Hypothalamus (tissue), 51 donors: ENCODE results near the gene WIPF2.

Source experiments
- DNase-seq, 51 donors: peaks; one replicate each; lab custom pipeline; 2025; lab: John Stamatoyannopoulos, UW

WIPF2 gene

GRCh38 chr17:40323391-40324381, 104.6 kb downstream of the WIPF2 start:
- DNase-seq, result no peak

DNA sequence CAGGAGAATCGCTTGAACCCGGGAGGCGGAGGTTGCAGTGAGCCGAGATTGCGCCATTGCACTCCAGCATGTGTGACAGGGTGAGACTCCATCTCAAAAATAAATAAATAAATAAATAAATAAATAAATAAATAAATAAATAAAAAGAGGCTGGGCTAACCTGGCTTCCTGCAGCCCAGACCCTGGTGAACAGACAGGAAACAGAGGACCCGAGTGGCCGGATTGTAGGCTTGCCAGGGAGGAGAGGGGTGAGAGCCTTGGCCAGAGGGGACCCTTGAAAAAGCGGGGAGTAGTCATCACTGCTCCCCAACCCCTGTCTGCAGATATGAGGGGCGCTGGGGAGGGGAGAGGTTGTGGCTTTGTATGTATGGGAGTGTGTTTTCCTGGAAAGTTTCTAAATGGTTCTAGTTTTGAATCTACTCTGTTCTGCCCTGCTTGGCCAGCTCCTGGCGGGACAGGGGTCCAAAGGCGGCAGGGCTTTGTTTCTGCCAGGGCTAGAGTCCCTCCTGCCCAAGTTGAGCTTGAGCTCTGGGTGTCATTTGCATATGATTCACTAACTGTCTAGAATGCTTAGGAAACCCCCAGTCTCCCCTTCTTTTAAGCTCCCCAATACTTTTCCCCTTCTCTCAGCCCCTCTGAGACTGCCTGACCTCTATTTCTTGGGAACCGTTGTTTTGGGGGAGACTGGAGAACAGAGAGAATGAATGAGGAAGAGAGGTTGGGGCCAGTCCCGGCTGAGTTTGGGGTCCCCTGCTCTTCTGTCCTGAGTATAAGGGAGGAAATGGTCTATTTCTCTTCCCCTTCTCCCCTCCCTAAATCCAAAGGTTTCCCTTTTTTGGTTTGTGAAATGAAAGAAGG, 106.3 kb downstream of the WIPF2 start:
- DNase-seq, result no peak

GRCh38 chr17:40326014-40326831, 107.1 kb downstream of the WIPF2 start:
- no peak for DNase-seq

DNA sequence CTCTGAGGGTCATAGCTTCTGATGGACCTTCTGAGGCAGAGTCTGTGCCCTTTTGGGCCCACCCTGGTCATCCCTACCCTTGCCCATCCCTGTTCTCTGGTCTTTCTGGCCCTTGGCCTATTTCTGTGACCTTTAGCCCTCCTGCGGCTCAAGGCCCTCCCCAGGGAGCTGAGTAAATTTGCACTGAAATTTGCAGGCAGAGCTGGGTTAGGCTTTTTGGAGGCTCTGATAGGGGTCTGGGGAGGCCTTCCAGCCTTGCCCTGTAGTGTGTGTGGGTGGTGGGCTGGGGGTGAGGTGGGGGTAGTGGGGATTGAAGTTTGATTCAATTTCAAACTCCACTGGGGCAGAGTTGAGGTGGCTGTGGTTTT, 107.7 kb downstream of the WIPF2 start:
- DNase-seq, result no peak

DNA sequence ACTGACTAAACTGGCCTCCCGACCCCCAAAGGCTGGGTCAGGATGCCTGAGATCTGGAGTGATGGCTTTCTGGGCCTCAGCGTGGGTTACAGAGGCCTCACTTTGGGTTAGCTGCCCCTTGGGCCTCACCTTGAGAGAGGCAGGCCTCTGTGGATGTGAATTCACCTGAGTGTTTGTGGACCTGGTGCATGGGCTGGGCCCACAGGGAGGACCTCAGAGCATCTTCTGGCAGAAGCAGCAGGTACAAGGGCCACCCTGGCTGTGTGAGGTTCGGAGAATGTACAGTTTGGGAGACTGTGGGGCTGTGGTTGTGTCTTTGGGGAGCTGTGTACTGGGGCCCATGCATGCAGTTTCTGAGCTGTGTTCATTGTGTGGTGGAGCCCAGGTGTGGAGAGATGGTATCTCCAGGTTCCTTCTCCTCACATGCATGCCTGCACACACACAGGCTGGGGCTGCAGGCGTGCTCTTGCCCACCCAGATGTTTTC, 108.2 kb downstream of the WIPF2 start:
- DNase-seq, result no peak

GRCh38 chr17:40327735-40328385, 108.8 kb downstream of the WIPF2 start:
- DNase-seq, result no peak

- no peak for DNase-seq
These were observed 109.3 kb downstream of the WIPF2 start for GRCh38 chr17:40328386-40328766.

DNA sequence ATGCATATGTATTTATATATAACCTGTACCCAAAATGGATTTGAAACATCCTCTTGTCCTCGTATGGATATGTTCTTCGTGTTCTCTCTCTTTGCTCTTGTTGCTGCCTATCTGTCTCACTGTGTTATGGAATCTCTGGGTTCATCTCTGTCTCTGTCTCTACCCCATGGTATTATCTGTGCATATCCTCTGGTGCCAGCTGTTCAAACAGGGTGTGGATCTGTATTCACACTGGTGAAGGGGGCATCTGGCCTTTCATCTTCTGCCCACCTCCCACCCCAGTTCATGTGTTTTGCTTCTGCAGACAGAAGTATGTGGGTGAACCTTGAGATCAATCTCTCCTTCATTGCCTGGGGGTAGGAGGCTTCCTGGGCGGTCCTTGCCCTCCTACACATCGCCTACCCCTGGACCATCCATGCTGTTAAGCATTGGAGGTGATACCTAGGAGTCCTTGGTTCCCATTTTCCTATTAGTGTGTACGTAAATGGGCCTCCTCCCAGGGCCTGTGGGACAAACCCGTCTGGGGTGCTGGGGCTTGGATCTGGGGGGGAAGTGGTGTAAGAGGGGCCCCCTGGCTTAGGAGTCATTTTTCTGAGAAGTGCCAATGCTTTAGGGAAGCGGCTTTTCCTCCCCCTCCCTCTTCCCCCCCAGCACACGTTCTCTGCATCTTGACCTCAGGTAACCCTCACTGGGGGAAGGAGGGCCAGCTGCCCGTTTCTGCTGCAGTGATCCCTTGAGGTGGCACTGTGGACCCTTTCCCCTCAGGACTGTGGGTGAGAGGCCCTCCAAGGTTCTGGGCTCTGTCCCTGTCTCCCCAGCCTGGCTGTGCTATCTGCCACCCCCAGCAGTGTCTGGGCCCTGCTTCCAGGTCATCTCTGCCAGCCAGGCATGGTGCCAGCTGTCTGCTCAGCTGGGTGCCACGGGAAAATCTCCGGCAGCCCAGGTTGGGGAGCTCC, 111.0 kb downstream of the WIPF2 start:
- DNase-seq, result peak in 7 of 51 donors; percentile 11 to 38 (median 29)

- no peak for DNase-seq
These were observed 111.9 kb downstream of the WIPF2 start for GRCh38 chr17:40330850-40331470.

DNA sequence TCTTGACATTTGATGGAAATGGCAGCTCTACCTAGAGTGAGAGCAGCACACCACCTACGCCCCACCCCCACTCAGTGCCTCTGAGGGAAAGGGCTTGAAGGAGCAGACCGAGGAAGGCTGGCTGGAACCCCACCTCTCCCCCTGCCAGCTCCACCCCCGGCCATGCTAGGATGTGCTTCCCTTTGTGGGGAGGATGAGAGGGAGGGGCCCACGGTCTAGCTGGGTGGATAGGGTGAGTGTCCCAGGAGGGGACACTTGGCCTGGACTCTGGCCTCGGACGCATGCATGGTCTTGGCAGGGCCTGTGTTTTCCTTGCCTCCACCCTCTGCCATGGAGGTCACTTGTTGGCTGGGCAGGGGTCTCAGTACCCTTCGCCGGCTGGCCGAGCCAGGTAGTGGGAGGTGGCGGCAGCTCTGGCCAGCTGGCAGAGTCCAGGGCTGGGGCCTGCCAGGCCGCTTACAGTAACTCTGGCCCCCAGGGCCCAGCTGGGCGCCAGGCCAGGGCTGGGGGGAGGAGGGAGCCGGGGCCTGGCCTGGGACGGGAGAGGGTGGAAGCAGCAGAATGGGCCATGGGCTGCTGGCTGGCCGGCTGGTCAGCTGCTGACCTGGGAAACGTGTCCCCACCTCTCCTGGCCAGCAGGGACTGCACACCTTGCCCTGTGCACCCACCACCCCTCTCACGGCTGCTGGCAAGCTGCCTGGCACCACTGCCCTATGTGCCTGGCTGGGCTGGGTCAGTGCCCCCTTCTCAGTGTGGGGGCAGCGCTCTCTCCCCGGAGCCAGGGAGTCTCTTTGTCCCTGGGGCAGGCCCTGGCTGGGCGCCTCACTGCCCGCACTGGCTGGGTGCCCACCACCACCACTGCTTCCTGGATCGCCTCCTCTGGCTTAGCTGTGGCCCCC, 112.9 kb downstream of the WIPF2 start:
- peak in 47 of 51 donors; percentile 33 to 93 (median 78) for DNase-seq
